Endothelial cell of umbilical vein (primary cell): ENCODE data around the gene MYO16. TPM values are rescaled to one million over a fixed set of nuclear protein-coding genes. Genes with fewer than 3 reads are reported as not detected.

Source experiments
- BruUV-seq: library from RNA; stranded (reverse); fragments of 400-500 nt; replicated peaks from 2 replicates; lab custom pipeline; 2021; lab: Mats Ljungman, UMichigan
- CTCF ChIA-PET: fragments of 300-600, 350-600 bp; sonication (Branson Sonifier 250); formaldehyde crosslinking; loops from one replicate; lab custom pipeline; 2021; ENCODE audit warnings: antibody characterized with exemption, inconsistent platforms; lab: Charles Lee
- POLR2A ChIA-PET: fragments of 300-600, 350-600 bp; sonication (Branson Sonifier 250); formaldehyde crosslinking; loops from one replicate; lab custom pipeline; 2021; ENCODE audit warnings: antibody characterized with exemption, inconsistent platforms; lab: Charles Lee
- DNase-seq: peaks from one replicate; pipeline ENCODE4 v3.0.0-alpha.2; 2011; ENCODE audit warnings: low read depth, low spot score
- FAIRE-seq: peaks from 2 replicates; lab custom pipeline; 2011; peaks lifted over from hg19 to GRCh38; lab: Jason Lieb, UNC
- H2AFZ ChIP-seq: 2 replicates; pipeline ENCODE4 v1.6.0; 2012; ENCODE audit warnings: low read depth, low read length, control low read depth, inconsistent platforms
- H3K27ac ChIP-seq: 2 replicates; pipeline ENCODE4 v1.5.1; 2011; ENCODE audit warnings: low read depth, mild to moderate bottlenecking, control low read depth, low read length, moderate library complexity; ENCODE audit not compliant: insufficient read depth
- H3K27me3 ChIP-seq, 2 experiments: 2 replicates each; pipeline versions ENCODE4 v1.6.0 to v1.6.1; 2011; ENCODE audit warnings: low read length in 2 of 2, mixed read lengths in 1 of 2; ENCODE audit not compliant: control insufficient read depth in 2 of 2, insufficient read depth in 2 of 2
- H3K36me3 ChIP-seq, 2 experiments: 2 replicates in 1 of 2; 3 replicates in 1 of 2; pipeline ENCODE4 v1.5.1; 2011; ENCODE audit warnings: low read length in 2 of 2, mild to moderate bottlenecking in 1 of 2, moderate library complexity in 1 of 2; ENCODE audit not compliant: control insufficient read depth in 2 of 2, insufficient read depth in 2 of 2; ENCODE audit errors: extremely low read depth in 1 of 2
- H3K4me1 ChIP-seq: 3 replicates; pipeline ENCODE4 v1.5.1; 2011; ENCODE audit warnings: mild to moderate bottlenecking, low read length; ENCODE audit not compliant: control insufficient read depth, insufficient read depth; ENCODE audit errors: extremely low read depth
- H3K4me2 ChIP-seq: 2 replicates; pipeline ENCODE4 v1.6.1; 2011; ENCODE audit warnings: low read length, control low read depth, mixed read lengths; ENCODE audit not compliant: insufficient read depth
- H3K4me3 ChIP-seq, 3 experiments: fragments of 200-600 bp in 1 of 3; sonication (generic), shearing (Covaris generic) in 1 of 3; replicated peaks in 1 of 3; 2 replicates each; pipeline ENCODE4 v1.5.1; 2011 to 2016; ENCODE audit warnings: control low read depth in 3 of 3, low read length in 3 of 3, mild to moderate bottlenecking in 2 of 3, inconsistent platforms in 1 of 3, low read depth in 1 of 3, moderate library complexity in 1 of 3; ENCODE audit not compliant: insufficient read depth in 1 of 3
- H3K79me2 ChIP-seq: 2 replicates; pipeline ENCODE4 v1.6.0; 2012; ENCODE audit warnings: low read length, inconsistent platforms; ENCODE audit not compliant: control insufficient read depth, insufficient read depth
- H3K9ac ChIP-seq: replicated peaks from 2 replicates; pipeline ENCODE3; 2011; ENCODE audit warnings: low read length, control low read depth; ENCODE audit not compliant: insufficient read depth; ENCODE audit errors: extremely low read depth
- H3K9me1 ChIP-seq: replicated peaks from 3 replicates; pipeline ENCODE4 v1.6.0; 2011; ENCODE audit warnings: mild to moderate bottlenecking, low read length; ENCODE audit not compliant: control insufficient read depth, insufficient read depth; ENCODE audit errors: extremely low read depth
- H3K9me3 ChIP-seq: replicated peaks from 2 replicates; pipeline ENCODE4 v1.5.1; 2012; ENCODE audit warnings: low read length, inconsistent platforms; ENCODE audit not compliant: control insufficient read depth, insufficient read depth
- H4K20me1 ChIP-seq: replicated peaks from 2 replicates; pipeline ENCODE3; 2011; ENCODE audit warnings: mild to moderate bottlenecking, low read length; ENCODE audit not compliant: control insufficient read depth, insufficient read depth; ENCODE audit errors: extremely low read depth
- EZH2 ChIP-seq: IDR thresholded peaks from 2 replicates; pipeline ENCODE4 v1.6.1; 2012; ENCODE audit warnings: borderline replicate concordance, low read depth, mild to moderate bottlenecking, moderate library complexity, low read length, inconsistent platforms; ENCODE audit not compliant: severe bottlenecking
- FOS ChIP-seq: IDR thresholded peaks from 2 replicates; pipeline ENCODE4 v1.6.1; 2011; ENCODE audit warnings: mild to moderate bottlenecking, low read length, moderate library complexity, borderline replicate concordance; ENCODE audit not compliant: insufficient read depth
- GATA2 ChIP-seq: IDR thresholded peaks from 2 replicates; pipeline ENCODE4 v1.7.0; 2011; ENCODE audit warnings: low read depth, mild to moderate bottlenecking, moderate library complexity, mixed read lengths, low read length; ENCODE audit not compliant: insufficient read length, insufficient read depth
- JUN ChIP-seq: IDR thresholded peaks from 2 replicates; pipeline ENCODE4 v1.6.1; 2011; ENCODE audit warnings: borderline replicate concordance, low read depth; ENCODE audit not compliant: insufficient read length, insufficient read depth
- MYC ChIP-seq: IDR thresholded peaks from one replicate; pipeline ENCODE4 v1.6.1; 2011; ENCODE audit warnings: mild to moderate bottlenecking, low read depth, low read length
- POLR2A ChIP-seq: IDR thresholded peaks from 2 replicates; pipeline ENCODE4 v1.6.1; 2012; ENCODE audit warnings: low read depth, mild to moderate bottlenecking, control low read depth, low read length
- POLR2AphosphoS5 ChIP-seq: IDR thresholded peaks from 2 replicates; pipeline ENCODE4 v1.6.1; 2012; ENCODE audit warnings: low read depth, mild to moderate bottlenecking, control low read depth, low read length, moderate library complexity; ENCODE audit not compliant: insufficient read depth
- dilution Hi-C: fragments of 300-500 bp; cut with MboI; formaldehyde crosslinking; loops from one replicate; pipeline ENCODE4 v1.15.0; 2019; ENCODE audit warnings: low sequenced_read_pairs; ENCODE audit not compliant: extremely low pct_ligation_motif_present
- intact Hi-C: fragments of 100-400 bp; cut with micrococcal nuclease; formaldehyde crosslinking; loops from one replicate; pipeline ENCODE4 v1.10.0; 2022
- polyA plus RNA-seq, 4 experiments: library from polyadenylated mRNA; depleted of rRNA in 3 of 4; stranded (reverse) in 3 of 4; unstranded in 1 of 4; fragments of >200 nt; gene quantifications; 2 replicates each; pipeline versions ENCODE4 v1.2.1 to v1.2.3, GENCODE V29; 2011 to 2012; ENCODE audit warnings: missing spikeins in 1 of 4
- total RNA-seq: library from RNA; stranded (reverse); gene quantifications from 2 replicates; pipeline ENCODE4 v1.2.3, GENCODE V29; 2021
- TF ChIP-seq, protein P1 (sequence below), 2 donors: IDR thresholded peaks; 1 replicate in 1 of 2; 2 replicates in 1 of 2; pipeline ENCODE4 v1.5.1; 2011; ENCODE audit warnings: low read length in 2 of 2, mild to moderate bottlenecking in 2 of 2, moderate library complexity in 2 of 2, control low read depth in 1 of 2, inconsistent platforms in 1 of 2, low read depth in 1 of 2; ENCODE audit not compliant: insufficient read depth in 1 of 2; ENCODE audit errors: extremely low read depth in 1 of 2
- TF ChIP-seq, protein P2 (sequence below): IDR thresholded peaks from 2 replicates; pipeline ENCODE4 v1.6.1; 2011; ENCODE audit not compliant: insufficient read depth, insufficient read length

MYO16 gene
- total and polyA plus RNA-seq, 2 donors (not counting 3 experiments of a cell fraction or from before 2014, with no cell fraction given): 0.03 to 0.04 TPM

GRCh38 chr13:109152941-109153340, 523.5 kb downstream of the MYO16 start:
- no peak for TF ChIP-seq JUN
- no peak for TF ChIP-seq FOS
- no peak for TF ChIP-seq GATA2
- no peak for TF ChIP-seq MYC
- no peak for TF ChIP-seq EZH2
- TF ChIP-seq, protein P1, sequence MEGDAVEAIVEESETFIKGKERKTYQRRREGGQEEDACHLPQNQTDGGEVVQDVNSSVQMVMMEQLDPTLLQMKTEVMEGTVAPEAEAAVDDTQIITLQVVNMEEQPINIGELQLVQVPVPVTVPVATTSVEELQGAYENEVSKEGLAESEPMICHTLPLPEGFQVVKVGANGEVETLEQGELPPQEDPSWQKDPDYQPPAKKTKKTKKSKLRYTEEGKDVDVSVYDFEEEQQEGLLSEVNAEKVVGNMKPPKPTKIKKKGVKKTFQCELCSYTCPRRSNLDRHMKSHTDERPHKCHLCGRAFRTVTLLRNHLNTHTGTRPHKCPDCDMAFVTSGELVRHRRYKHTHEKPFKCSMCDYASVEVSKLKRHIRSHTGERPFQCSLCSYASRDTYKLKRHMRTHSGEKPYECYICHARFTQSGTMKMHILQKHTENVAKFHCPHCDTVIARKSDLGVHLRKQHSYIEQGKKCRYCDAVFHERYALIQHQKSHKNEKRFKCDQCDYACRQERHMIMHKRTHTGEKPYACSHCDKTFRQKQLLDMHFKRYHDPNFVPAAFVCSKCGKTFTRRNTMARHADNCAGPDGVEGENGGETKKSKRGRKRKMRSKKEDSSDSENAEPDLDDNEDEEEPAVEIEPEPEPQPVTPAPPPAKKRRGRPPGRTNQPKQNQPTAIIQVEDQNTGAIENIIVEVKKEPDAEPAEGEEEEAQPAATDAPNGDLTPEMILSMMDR (IDR thresholded peaks at IDR 0.05; ENCODE audit: extremely low read depth in 1 of 2, insufficient read depth in 1 of 2, low read depth in 1 of 2, low read length in 2 of 2): no peak
- TF ChIP-seq POLR2AphosphoS5: no peak
- TF ChIP-seq POLR2A: no peak
- TF ChIP-seq, protein P2, sequence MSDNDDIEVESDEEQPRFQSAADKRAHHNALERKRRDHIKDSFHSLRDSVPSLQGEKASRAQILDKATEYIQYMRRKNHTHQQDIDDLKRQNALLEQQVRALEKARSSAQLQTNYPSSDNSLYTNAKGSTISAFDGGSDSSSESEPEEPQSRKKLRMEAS: no peak
- POLR2A ChIA-PET: no interaction called here
- H3K79me2 ChIP-seq: no peaks in the 10 kb centered on the region
- H2AFZ ChIP-seq: no peak overlapping the region
- H3K27me3 ChIP-seq: no peaks in the 10 kb centered on the region
- no peaks in the 10 kb centered on the region for H3K36me3 ChIP-seq
- DNase-seq (no peak), FAIRE-seq (no peak)
- H4K20me1 ChIP-seq: no peaks in the 10 kb centered on the region
- BruUV-seq: no TSS peak
- H3K4me3 ChIP-seq: no peak overlapping the region
- H3K4me2 ChIP-seq: no peak overlapping the region
- no peaks in the 10 kb centered on the region for H3K9me1 ChIP-seq
- no peak overlapping the region for H3K27ac ChIP-seq
- H3K9ac ChIP-seq: no peak overlapping the region
- dilution Hi-C loops: no loop called here
- H3K9me3 ChIP-seq: no peaks in the 10 kb centered on the region
- intact Hi-C loops: no loop called here
- peaks cover 44% of the 10 kb centered on the region for H3K4me1 ChIP-seq
- CTCF ChIA-PET: no interaction called here
